ENCODE measurements around the gene SERPINE1. TPM values are rescaled to one million over a fixed set of nuclear protein-coding genes. Genes with fewer than 3 reads are reported as not detected.

The SERPINE1 gene
- 10 to 100 TPM in 2 of 4 donors, 1 to 10 TPM in 2; 6.0 to 25.5 (median 11.4) TPM for total RNA-seq

DNA sequence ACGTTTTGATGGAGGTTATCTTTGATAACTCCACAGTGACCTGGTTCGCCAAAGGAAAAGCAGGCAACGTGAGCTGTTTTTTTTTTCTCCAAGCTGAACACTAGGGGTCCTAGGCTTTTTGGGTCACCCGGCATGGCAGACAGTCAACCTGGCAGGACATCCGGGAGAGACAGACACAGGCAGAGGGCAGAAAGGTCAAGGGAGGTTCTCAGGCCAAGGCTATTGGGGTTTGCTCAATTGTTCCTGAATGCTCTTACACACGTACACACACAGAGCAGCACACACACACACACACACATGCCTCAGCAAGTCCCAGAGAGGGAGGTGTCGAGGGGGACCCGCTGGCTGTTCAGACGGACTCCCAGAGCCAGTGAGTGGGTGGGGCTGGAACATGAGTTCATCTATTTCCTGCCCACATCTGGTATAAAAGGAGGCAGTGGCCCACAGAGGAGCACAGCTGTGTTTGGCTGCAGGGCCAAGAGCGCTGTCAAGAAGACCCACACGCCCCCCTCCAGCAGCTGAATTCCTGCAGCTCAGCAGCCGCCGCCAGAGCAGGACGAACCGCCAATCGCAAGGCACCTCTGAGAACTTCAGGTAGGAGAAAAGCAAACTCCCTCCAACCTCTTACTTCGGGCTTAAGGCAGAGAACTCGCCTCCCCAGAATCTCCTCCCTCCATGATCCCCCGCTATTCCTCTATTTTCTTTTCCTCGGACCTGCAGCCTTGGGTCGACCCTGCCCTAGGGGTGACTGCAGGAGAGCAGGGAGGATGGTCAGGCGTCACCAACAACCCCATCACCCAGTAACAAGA lies at the start of gene SERPINE1:
Gene SERPINE1 (plus strand): TSS at position 454 of the 809 bp plus-strand sequence. CDS start 1,290 bp downstream, outside the sequence.
- no peak for TF ChIP-seq CTCF (IDR thresholded peaks at IDR 0.05; ENCODE audit: low read depth)

GRCh38 chr7:101077303-101078086 lies 49.4 kb upstream of the SERPINE1 start:
- TF ChIP-seq CTCF (IDR thresholded peaks at IDR 0.05; ENCODE audit: low read depth) = no peak

GRCh38 chr7:101081432-101081831 lies 45.5 kb upstream of the SERPINE1 start:
- no peak for TF ChIP-seq CTCF (IDR thresholded peaks at IDR 0.05; ENCODE audit: low read depth)

- no peak for TF ChIP-seq CTCF (IDR thresholded peaks at IDR 0.05; ENCODE audit: low read depth)
Observed at GRCh38 chr7:101084865-101085161, 42.1 kb upstream of the SERPINE1 start.

DNA sequence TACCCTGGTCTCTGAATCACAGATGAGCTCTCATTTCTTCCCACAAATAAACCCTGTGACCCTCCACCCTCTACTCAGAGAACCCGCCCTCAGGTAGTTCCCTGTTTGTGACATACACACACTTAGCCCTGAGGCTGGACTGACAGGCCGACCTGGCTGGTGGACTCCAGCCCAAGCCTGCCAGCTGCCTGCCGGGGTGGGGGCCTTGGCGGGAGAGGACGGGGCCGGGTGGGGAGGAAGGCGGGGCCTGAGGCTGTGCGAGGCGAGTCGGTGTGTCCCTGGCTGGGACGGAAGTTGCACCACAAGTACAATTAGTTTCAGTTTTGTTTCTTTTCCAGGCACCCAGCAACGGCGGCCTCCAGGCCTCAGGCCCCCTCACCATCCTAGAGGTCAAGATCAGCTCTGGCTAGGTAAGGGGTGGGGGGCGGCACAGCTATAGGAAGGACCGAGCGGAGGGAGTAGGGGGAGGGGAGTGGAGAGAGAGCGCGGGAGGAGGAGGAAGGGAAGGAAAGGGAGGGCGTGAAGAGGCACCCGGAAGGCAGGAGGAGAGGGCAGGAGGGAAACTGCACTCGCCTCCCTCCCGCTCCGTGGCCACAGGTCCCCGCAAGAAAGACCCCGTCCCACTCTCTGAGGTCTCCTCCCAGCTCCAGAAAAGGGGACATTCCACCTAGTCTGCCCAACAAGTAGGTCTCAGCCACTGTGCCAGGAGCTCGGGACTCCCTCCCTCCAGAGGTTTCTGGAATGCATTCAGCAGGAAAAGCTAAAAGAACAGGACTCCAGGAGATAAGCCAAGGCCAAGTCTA lies 41.5 kb upstream of the SERPINE1 start, which contains the start of gene TRIM56:
Gene TRIM56 (plus strand): TSS at position 320 of the 803 bp plus-strand sequence. CDS start 1,832 bp downstream, outside the sequence.
- no peak for TF ChIP-seq CTCF (IDR thresholded peaks at IDR 0.05; ENCODE audit: low read depth)

GRCh38 chr7:101087334-101088068 lies 39.4 kb upstream of the SERPINE1 start:
- no peak for TF ChIP-seq CTCF (IDR thresholded peaks at IDR 0.05; ENCODE audit: low read depth)
